ENCODE measurements around the gene RBM33. TPM values are rescaled to one million over a fixed set of nuclear protein-coding genes. Genes with fewer than 3 reads are reported as not detected.

The RBM33 gene
- total and polyA plus RNA-seq, 2 of the 13 experiments (the other 11 are each of a cell fraction or from before 2014, with no cell fraction given): 12.4 to 28.9 TPM

DNA sequence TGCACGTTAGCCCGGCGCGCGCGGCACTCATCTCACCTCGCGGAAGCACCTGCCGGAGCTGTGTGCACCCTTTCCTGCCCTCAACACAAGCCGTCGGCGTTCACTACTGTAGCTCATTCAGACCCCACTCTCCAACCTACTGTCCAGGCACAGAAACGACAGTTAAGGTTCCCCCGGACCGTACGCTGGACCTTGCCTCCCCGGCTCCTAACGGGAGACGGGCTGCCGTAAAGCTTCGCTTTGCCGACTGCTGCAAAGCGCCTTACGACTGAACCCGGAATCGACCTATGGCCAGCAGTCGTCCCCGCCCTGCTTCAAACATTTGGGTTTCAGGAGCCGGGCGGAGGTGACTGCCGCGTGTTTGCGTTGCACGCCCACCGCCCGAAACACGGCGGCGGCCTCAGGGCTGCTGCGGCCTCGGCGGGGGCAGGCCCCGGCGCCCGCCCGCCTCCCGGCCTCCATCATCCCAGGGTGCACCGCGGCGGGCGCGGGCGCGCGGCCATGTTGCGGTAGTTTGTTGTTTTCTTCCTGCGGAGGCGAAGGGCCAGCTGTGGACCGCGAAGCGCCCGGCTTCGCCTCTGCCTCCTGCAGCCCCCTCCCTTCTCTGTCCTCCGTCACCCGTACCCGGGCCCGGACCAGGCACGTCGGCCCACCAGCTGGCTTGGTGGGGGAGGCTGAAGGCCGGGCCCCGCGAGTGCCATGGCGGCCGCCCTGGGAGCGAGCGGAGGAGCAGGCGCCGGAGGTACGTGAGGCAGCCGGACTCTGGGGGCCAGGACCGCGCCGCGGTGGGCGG, at the start of gene RBM33 (continued):
- TF ChIP-seq PAF1 (CRISPR knock-in tag; IDR thresholded peaks at IDR 0.05) (no peak), ZNF354B (CRISPR knock-in tag; IDR thresholded peaks at IDR 0.05) (0 out of 2 replicates have a peak, but pooled peaks have one; percentile 79), ZNF441 (CRISPR knock-in tag; IDR thresholded peaks at IDR 0.05; ENCODE audit: borderline replicate concordance) (no peak), ZNF296 (CRISPR knock-in tag; conservative IDR thresholded peaks at IDR 0.05) (no peak), JARID2 (CRISPR knock-in tag; IDR thresholded peaks at IDR 0.05; ENCODE audit: insufficient replicate concordance) (no peak), RBM39 (IDR thresholded peaks at IDR 0.05; ENCODE audit: low read depth, low read length, poor library complexity, severe bottlenecking) (peak; percentile 26), ZNF329 (CRISPR knock-in tag; IDR thresholded peaks at IDR 0.05; ENCODE audit: low read depth) (peak; percentile 58; the same call in 1 of the 2 replicates), KLF15 (CRISPR knock-in tag; IDR thresholded peaks at IDR 0.05; ENCODE audit: borderline replicate concordance) (no peak; the same call in 1 of the 2 replicates), ZNF260 (CRISPR knock-in tag; IDR thresholded peaks at IDR 0.05; ENCODE audit: borderline replicate concordance, low read depth) (no peak), CREM (IDR thresholded peaks at IDR 0.05) (no peak), CREM (CRISPR knock-in tag; IDR thresholded peaks at IDR 0.05) (no peak), RFXAP (CRISPR knock-in tag; IDR thresholded peaks at IDR 0.05; ENCODE audit: borderline replicate concordance) (peak; percentile 64; the same call in 1 of the 2 replicates), ATRX (CRISPR knock-in tag; IDR thresholded peaks at IDR 0.05; ENCODE audit: borderline replicate concordance) (no peak), RCOR2 (CRISPR knock-in tag; IDR thresholded peaks at IDR 0.05) (no peak), ZNF432 (CRISPR knock-in tag; IDR thresholded peaks at IDR 0.05; ENCODE audit: borderline replicate concordance) (no peak), NONO (IDR thresholded peaks at IDR 0.05) (no peak), NONO (CRISPR knock-in tag; conservative IDR thresholded peaks at IDR 0.05) (peak; percentile 94), HDAC2 (CRISPR knock-in tag; IDR thresholded peaks at IDR 0.05) (0 out of 2 replicates have a peak, but pooled peaks have one; percentile 21), ZNF230 (CRISPR knock-in tag; IDR thresholded peaks at IDR 0.05) (0 out of 2 replicates have a peak, but pooled peaks have one; percentile 22), TGIF2 (CRISPR knock-in tag; IDR thresholded peaks at IDR 0.05) (no peak; the same call in 1 of the 2 replicates), SMAD1 (CRISPR knock-in tag; IDR thresholded peaks at IDR 0.05; ENCODE audit: borderline replicate concordance, low read depth) (peak; percentile 97), RELA (CRISPR knock-in tag; IDR thresholded peaks at IDR 0.05) (peak; percentile 62; the same call in 1 of the 2 replicates)
- TF ChIP-seq, protein P1, sequence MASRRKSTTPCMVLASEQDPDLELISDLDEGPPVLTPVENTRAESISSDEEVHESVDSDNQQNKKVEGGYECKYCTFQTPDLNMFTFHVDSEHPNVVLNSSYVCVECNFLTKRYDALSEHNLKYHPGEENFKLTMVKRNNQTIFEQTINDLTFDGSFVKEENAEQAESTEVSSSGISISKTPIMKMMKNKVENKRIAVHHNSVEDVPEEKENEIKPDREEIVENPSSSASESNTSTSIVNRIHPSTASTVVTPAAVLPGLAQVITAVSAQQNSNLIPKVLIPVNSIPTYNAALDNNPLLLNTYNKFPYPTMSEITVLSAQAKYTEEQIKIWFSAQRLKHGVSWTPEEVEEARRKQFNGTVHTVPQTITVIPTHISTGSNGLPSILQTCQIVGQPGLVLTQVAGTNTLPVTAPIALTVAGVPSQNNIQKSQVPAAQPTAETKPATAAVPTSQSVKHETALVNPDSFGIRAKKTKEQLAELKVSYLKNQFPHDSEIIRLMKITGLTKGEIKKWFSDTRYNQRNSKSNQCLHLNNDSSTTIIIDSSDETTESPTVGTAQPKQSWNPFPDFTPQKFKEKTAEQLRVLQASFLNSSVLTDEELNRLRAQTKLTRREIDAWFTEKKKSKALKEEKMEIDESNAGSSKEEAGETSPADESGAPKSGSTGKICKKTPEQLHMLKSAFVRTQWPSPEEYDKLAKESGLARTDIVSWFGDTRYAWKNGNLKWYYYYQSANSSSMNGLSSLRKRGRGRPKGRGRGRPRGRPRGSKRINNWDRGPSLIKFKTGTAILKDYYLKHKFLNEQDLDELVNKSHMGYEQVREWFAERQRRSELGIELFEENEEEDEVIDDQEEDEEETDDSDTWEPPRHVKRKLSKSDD (CRISPR knock-in tag; IDR thresholded peaks at IDR 0.05; ENCODE audit: low read depth): peak; percentile 49; the same call in 1 of the 2 replicates
- TF ChIP-seq, protein P2, sequence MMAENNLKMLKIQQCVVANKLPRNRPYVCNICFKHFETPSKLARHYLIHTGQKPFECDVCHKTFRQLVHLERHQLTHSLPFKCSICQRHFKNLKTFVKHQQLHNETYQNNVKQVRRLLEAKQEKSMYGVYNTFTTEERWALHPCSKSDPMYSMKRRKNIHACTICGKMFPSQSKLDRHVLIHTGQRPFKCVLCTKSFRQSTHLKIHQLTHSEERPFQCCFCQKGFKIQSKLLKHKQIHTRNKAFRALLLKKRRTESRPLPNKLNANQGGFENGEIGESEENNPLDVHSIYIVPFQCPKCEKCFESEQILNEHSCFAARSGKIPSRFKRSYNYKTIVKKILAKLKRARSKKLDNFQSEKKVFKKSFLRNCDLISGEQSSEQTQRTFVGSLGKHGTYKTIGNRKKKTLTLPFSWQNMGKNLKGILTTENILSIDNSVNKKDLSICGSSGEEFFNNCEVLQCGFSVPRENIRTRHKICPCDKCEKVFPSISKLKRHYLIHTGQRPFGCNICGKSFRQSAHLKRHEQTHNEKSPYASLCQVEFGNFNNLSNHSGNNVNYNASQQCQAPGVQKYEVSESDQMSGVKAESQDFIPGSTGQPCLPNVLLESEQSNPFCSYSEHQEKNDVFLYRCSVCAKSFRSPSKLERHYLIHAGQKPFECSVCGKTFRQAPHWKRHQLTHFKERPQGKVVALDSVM (CRISPR knock-in tag; IDR thresholded peaks at IDR 0.05): peak; percentile 90
- TF ChIP-seq, protein P3, sequence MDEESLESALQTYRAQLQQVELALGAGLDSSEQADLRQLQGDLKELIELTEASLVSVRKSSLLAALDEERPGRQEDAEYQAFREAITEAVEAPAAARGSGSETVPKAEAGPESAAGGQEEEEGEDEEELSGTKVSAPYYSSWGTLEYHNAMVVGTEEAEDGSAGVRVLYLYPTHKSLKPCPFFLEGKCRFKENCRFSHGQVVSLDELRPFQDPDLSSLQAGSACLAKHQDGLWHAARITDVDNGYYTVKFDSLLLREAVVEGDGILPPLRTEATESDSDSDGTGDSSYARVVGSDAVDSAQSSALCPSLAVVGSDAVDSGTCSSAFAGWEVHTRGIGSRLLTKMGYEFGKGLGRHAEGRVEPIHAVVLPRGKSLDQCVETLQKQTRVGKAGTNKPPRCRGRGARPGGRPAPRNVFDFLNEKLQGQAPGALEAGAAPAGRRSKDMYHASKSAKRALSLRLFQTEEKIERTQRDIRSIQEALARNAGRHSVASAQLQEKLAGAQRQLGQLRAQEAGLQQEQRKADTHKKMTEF (CRISPR knock-in tag; IDR thresholded peaks at IDR 0.05): peak; percentile 56
